MCF 10A (cell line): ENCODE data around the gene NEK1. TPM values are rescaled to one million over a fixed set of nuclear protein-coding genes. Genes with fewer than 3 reads are reported as not detected.

ENCODE experiments used
- BruUV-seq: library from RNA; stranded (reverse); fragments of 400-500 nt; replicated peaks from 2 replicates; lab custom pipeline; 2021; lab: Mats Ljungman, UMichigan
- CTCF ChIA-PET: fragments of 300-600 bp; sonication (Branson Sonifier 250); formaldehyde crosslinking; extraction: SDS; loops from one replicate; lab custom pipeline; 2021; ENCODE audit warnings: antibody characterized with exemption, inconsistent platforms; lab: Yijun Ruan, JAX
- POLR2A ChIA-PET: fragments of 300-600, 350-650 bp; sonication (Branson Sonifier 250); formaldehyde crosslinking; extraction: SDS; loops from one replicate; lab custom pipeline; 2020; ENCODE audit warnings: antibody characterized with exemption, inconsistent platforms; lab: Yijun Ruan, JAX
- DNase-seq: peaks from one replicate; pipeline ENCODE4 v3.0.0-alpha.2; 2018; ENCODE audit not compliant: unreplicated experiment
- H3K27ac Mint-ChIP-seq: one replicate; pipeline ENCODE4 v1.8.0; 2022; ENCODE audit warnings: mild to moderate bottlenecking, low read depth, mixed read lengths; ENCODE audit not compliant: unreplicated experiment
- H3K27me3 Mint-ChIP-seq: one replicate; pipeline ENCODE4 v1.8.0; 2022; ENCODE audit warnings: mixed read lengths; ENCODE audit not compliant: insufficient read depth, unreplicated experiment
- H3K36me3 Mint-ChIP-seq: one replicate; pipeline ENCODE4 v1.8.0; 2022; ENCODE audit warnings: mild to moderate bottlenecking, moderate library complexity, mixed read lengths; ENCODE audit not compliant: insufficient read depth, unreplicated experiment
- H3K4me1 Mint-ChIP-seq: one replicate; pipeline ENCODE4 v1.8.0; 2022; ENCODE audit warnings: mixed read lengths; ENCODE audit not compliant: insufficient read depth, unreplicated experiment
- H3K4me3 Mint-ChIP-seq: one replicate; pipeline ENCODE4 v1.8.0; 2022; ENCODE audit warnings: mild to moderate bottlenecking, moderate library complexity, mixed read lengths; ENCODE audit not compliant: unreplicated experiment
- H3K9me3 Mint-ChIP-seq: one replicate; pipeline ENCODE4 v1.8.0; 2022; ENCODE audit warnings: mixed read lengths; ENCODE audit not compliant: unreplicated experiment
- CTCF ChIP-seq: fragments of 200-600 bp; IDR thresholded peaks from one replicate; pipeline ENCODE4 v1.8.0; 2022; ENCODE audit warnings: antibody characterized with exemption, mild to moderate bottlenecking; ENCODE audit not compliant: unreplicated experiment
- intact Hi-C: fragments of 100-400 bp; cut with micrococcal nuclease; formaldehyde crosslinking; loops from 2 replicates; pipeline ENCODE4 v1.14.1; 2022
- total RNA-seq: library from RNA; stranded (reverse); gene quantifications from 2 replicates; pipeline ENCODE4 v1.2.3, GENCODE V29; 2022

The NEK1 gene
- total RNA-seq, 1 experiment from 2014 or later: 15.5 TPM

DNA sequence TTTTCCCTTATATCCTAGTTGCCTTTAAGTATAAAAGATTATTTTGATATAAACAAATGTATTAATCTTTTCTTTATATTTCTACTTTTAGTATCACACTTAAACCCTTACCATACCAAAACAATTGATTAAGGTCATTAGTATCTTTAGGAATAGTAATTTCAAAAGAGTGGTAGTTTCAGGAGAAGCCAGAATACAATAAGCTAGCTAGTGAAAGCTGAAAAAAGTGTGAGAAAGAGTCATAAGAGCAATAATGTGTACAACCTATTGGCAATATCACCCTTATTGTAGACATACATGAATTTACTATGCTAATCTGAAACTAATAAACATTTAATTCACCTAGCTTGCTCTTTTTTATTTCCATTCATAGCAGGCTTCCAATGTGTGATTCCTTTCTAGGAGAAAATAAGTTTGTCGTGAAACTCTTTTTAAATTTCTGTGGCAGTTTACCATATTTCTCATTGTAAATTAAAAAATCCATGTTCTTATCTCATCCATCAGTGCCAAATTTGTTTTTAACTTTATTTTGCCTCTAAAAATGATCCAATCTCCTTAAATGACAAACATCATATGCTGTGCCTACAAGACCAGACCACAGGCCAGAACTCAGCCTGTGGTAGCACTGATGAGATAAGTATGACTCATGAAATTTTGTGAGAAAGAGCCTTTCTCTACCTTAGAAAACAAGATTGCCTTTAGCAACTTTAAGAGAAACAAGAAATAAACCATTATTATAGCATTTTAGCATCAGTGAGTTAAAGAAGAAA is 8.1 kb downstream of the NEK1 start:
- intact Hi-C loops: no loop called here
- H3K36me3 Mint-ChIP-seq: peaks cover 23% of the 10 kb centered on the region
- peaks cover 8% of the 10 kb centered on the region for H3K4me1 Mint-ChIP-seq
- ChIA-PET POLR2A (interaction anchor here (0.7 to 3.2 kb wide), 2 partner anchors 8 to 242 kb away, joined by 5 to 14 read pairs; partner anchors contain the start of gene NEK1), CTCF (interaction anchor here (1.5 kb wide), 1 partner anchor 9 kb away, joined by 3 read pairs; no protein-coding TSS in a partner anchor)
- no TSS peak for BruUV-seq
- TF ChIP-seq CTCF: no peak
- DNase-seq: peak; percentile 61
- no peaks in the 10 kb centered on the region for H3K9me3 Mint-ChIP-seq
- no peaks in the 10 kb centered on the region for H3K27me3 Mint-ChIP-seq
- no peak overlapping the region for H3K4me3 Mint-ChIP-seq
- peak overlapping the region; percentile 86 for H3K27ac Mint-ChIP-seq

DNA sequence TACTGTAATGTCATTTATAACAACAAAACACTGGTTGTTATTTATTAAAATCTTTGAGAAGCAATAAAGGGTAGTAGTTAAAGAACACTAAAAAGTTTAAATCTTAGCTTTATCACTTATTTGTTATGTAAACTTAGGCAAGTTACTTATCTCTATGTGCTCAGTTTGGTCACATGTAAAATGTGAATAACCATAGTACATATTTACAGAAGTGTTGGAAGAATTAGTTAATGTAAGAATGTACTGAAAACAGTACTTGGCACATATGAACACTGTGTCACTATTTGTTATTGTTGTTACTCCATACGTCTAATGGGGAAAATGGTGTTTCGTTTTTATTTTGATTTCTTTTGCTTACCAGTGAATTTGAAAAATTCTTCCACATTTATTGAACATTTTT is 9.1 kb downstream of the NEK1 start:
- intact Hi-C loops: no loop called here
- no peak for DNase-seq
- no peaks in the 10 kb centered on the region for H3K9me3 Mint-ChIP-seq
- H3K36me3 Mint-ChIP-seq: peaks cover 26% of the 10 kb centered on the region
- no TSS peak for BruUV-seq
- ChIA-PET POLR2A (interaction anchor here (0.7 to 3.2 kb wide), 2 partner anchors 9 to 241 kb away, joined by 5 to 14 read pairs; partner anchors contain the start of gene NEK1), CTCF (interaction anchor here (1.5 kb wide), 1 partner anchor 8 kb away, joined by 3 read pairs; no protein-coding TSS in a partner anchor)
- H3K4me3 Mint-ChIP-seq: no peak overlapping the region
- peaks cover 8% of the 10 kb centered on the region for H3K4me1 Mint-ChIP-seq
- H3K27ac Mint-ChIP-seq: no peak overlapping the region
- TF ChIP-seq CTCF: no peak
- no peaks in the 10 kb centered on the region for H3K27me3 Mint-ChIP-seq

DNA sequence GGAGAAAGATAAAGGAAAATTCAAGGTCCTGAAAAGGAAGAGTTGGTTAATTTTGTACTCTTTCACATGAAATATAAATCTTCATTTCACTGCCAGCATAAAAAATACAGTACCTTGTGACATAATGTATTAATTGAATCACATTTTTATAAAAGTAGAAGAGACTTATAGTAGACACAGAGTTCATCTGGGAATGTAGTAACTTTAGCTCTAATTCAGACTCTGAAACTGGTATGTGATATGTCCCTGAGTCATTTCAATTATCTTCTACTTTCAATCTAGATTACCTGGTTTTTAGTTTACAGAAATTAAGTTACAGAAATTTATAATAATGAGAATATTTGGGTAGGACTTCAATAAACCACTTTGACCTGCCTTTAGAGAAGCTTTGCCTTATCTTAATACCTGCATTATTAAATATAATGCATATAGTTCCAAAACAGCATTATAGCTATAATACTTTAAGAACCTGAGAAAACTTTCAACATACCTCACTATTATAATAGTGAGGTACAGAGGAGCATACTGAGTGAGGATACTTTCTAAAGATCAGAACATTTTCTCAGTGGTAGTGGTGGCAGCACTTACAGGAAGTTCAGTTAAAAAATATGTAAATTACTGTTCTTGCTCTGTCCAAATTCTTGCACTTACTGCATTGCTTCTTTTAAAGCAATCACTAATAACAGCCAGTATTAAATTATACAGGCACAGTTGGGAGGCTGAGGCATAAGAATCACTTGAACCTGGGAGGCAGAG is 11.2 kb downstream of the NEK1 start:
- BruUV-seq: no TSS peak
- CTCF ChIA-PET: interaction anchor here (1.1 kb wide), 1 partner anchor 35 kb away, joined by 3 read pairs; no protein-coding TSS in a partner anchor

More for the DNA sequence above, 11.2 kb downstream of the NEK1 start:
- peaks cover 8% of the 10 kb centered on the region for H3K4me1 Mint-ChIP-seq
- no peak for TF ChIP-seq CTCF
- H3K9me3 Mint-ChIP-seq: no peaks in the 10 kb centered on the region
- DNase-seq: no peak
- POLR2A ChIA-PET: interaction anchor here (0.5 to 3.2 kb wide), 3 partner anchors 11 to 617 kb away, joined by 3 to 14 read pairs (median 3); partner anchors contain the start of gene NEK1
- H3K27me3 Mint-ChIP-seq: no peaks in the 10 kb centered on the region
- no peak overlapping the region for H3K4me3 Mint-ChIP-seq
- no peak overlapping the region for H3K27ac Mint-ChIP-seq
- intact Hi-C loops: no loop called here
- peaks cover 39% of the 10 kb centered on the region for H3K36me3 Mint-ChIP-seq
